Lung microvascular endothelial cell (primary cell): ENCODE data around the gene CDH8. TPM values are rescaled to one million over a fixed set of nuclear protein-coding genes. Genes with fewer than 3 reads are reported as not detected.
"Not testable (repeated sequence)": the region's sequence is repeated elsewhere in the genome, so short reads cannot be mapped to it uniquely, and the experiment has no call there.

Source experiments
- DNase-seq, 2 donors: peaks; one replicate each; pipeline versions ENCODE4 v3.0.0 to v3.0.0-alpha.2; 2010; ENCODE audit warnings: low read depth in 2 of 2
- total RNA-seq: library from RNA; depleted of rRNA; stranded (reverse); fragments of >200 nt; gene quantifications from 2 replicates; pipeline ENCODE4 v1.2.1, GENCODE V29; 2014

CDH8 gene
- total RNA-seq, 1 donor from 2014 or later, result not detected

DNA sequence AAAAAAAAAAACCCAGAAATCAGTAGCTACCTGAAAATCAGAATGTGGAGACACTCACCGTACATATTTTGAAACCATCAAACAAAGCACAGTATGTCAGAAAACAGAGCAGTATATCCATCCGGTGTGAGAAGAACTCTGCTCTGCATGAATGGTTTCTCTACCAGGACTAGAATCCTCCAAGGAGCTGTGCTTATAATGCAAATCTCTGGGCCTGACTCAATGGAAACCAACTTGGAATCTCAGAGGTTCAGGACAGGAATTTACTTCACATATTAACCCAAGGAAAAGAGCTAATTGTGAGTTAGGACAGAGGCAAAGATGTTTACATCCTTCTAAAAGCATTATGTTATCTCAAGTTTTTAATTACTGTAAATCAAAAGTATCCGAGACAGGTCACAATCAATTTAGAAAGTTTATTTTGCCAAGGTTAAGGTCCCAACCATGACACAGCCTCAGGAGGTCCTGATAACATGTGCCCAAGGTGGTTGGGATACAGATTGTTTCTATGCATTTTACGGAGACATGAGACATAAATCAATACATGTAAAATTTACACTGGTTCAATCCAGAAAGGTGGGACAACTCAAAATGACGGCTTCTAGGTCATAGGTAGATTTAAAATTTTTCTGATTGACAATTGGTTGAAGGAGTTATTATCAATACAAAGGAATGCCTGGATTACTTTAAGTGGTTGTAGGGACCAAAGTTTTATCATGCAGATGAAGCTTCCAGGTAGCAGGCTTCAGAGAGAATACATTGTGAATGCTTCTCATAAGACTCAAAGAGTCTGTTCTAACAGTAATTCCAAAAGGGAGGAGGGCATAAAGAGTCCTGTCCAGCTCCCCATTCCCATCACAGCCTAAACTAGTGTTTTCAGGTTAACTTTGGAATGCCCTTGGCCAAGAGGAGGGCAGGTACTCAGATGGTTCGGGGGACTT is 164.1 kb downstream of the CDH8 start:
- DNase-seq, result no peak

- DNase-seq, result no peak
These were observed 173.8 kb downstream of the CDH8 start for GRCh38 chr16:61862221-61863155.

- no peak for DNase-seq
These were observed 177.2 kb downstream of the CDH8 start for GRCh38 chr16:61858988-61859387.

DNA sequence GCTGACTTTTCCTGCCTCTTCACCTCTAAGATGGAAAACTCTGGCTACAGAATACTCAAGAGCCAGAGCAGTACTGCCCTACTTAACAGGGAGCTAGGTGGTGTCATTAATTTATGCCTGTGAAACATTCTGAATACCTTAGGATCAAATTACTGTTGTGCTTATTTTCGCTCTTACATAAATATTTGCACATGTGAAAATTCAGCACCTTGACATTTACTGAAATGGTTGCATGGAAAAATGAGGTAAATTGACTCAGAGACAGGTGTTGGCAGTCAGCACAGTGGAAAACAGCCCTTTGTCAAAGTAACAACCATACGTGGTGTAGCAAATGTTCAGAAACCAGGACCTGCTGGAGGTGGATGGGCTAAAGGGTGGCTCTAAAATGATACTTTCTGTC is 193.6 kb downstream of the CDH8 start:
- no peak for DNase-seq

- no peak for DNase-seq
These were observed 199.3 kb downstream of the CDH8 start for GRCh38 chr16:61836804-61837393.

GRCh38 chr16:61834082-61834481 is 202.2 kb downstream of the CDH8 start:
- DNase-seq, result no peak

DNA sequence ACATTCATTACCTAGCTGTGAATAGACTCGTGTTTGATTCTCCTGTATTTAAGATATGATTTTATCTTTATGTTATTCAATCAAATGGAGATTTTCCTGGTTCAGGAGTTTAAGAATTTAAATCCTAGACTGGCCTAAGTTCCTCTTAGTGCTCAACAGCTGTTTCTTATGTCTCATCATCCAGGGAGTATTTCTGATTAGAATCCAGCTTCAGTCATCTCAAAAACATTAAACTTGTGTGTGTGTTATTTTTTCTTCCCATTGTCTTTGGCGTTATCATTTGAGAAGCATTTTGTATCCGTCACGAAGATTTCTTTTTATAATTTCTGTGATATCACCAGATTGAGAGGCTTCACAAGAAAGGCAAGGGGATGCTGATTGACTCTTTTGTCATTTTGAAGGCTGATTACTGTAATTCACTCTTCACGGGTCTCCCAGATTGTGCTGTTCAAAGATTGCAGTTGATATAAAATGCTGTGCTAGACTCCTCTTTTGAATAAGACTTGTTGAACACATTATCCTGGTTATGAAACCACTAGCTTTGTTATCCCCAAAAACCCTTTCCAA is 204.8 kb downstream of the CDH8 start:
- no peak for DNase-seq

- DNase-seq, result no peak
These were observed 206.6 kb downstream of the CDH8 start for GRCh38 chr16:61829631-61830030.

GRCh38 chr16:61823326-61823725 is 212.9 kb downstream of the CDH8 start:
- DNase-seq, result no peak

GRCh38 chr16:61820820-61821219 is 215.4 kb downstream of the CDH8 start:
- no peak for DNase-seq

DNA sequence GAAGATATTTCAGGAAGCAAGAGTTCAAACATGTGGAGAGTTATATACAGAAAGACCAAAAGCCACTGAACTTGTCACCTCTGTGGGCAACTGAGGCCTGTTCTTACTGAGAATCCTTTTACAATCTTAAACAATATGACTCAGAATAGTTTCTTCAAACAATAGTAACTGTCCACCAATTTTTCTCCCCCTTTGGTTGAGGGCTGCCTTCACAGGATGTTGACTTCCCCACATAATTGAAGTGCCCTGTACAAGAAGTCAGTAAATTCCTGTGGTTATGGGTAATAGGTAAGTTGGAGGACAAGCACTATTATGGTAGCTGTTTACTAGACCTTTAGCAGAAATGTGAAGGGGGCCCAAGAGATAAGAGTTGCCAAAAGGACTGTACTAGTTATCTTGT is 215.8 kb downstream of the CDH8 start:
- no peak for DNase-seq

DNA sequence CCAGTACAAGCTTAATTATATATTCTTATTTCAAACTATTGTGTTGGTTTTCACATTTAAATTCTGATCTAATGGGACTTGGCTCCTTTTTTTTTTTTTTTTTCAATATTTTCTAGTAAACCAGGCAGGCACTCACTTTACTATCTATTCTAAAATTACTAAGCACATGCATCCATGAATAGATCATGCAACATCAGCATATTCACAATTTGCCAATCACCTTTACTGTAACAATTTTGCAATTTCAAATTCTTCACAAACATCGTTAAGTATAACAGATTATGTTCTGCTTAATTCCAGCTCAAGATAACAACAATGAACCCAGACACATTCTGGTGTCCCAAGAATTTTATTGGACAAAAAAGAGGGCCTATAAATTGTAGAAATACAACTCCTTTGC is 217.4 kb downstream of the CDH8 start:
- no peak for DNase-seq

- DNase-seq, result no peak
These were observed 218.5 kb downstream of the CDH8 start for GRCh38 chr16:61817583-61818278.

DNA sequence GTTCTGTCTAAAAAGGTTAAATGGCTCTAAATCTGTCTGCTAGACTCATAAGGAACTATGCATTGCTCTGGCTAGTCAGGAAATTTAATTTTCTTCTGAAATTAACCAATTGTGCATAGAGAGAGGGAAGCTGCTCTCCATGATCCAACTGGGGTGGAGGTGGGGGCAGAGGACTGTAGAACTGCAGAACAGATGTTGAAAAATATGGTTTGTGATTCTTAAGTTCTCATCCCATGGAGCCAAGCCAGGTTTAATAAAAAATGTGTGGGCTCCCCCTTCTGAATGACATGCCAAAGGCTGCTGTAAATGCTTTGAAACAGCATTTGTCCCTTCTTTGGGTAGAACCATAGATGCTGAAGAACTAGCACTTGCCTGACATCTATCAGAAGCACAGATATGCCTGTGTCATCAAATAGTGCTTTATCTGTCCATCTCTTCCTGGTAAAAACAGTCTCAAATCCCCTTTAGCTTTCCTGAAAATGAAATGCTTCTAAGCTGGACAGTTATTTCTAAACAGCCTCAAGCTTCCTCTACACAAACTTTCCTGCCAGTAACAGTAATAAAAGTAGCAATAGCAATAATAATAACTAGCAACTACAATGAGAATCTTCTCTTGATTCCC is 221.4 kb downstream of the CDH8 start:
- DNase-seq, result no peak

DNA sequence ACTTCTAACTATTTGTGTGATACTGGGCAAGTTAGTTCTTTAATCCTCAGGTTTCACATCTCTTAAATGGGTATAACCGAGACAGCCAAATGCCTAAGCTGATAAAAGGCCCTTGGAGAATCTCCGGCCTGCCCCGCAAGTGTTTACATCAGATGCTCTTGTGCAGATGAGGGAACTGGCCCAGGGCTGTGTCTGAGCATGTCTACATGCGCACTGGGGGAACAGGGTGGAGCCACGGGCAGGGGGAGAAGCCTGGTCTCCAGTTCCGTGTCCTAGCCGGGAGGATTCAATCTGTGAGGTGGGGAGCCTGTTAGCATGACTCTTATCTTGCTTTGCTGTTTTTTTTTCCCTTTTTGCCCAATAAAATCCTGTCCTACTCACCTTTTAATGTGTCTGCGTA is 222.9 kb downstream of the CDH8 start:
- DNase-seq, result no peak

DNA sequence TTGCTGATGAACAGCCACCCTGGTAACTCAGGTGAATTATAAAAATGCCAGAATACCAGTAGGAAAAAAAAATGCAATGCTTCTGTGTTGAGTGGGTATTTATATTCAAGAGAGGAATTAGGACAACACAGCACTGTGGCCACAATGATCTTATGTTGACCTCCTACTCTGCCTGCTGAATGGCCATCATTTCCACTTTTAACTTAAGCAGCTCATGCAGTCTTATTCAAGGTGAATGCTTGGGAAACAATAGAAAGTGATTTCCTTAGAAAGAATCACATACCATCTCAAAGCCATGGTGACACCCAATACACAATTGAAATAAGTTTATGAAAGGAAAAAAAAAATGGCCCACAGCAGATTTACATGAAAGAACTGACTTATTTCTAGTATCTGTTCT is 224.0 kb downstream of the CDH8 start:
- no peak for DNase-seq

GRCh38 chr16:61807551-61807950 is 228.7 kb downstream of the CDH8 start:
- DNase-seq, result no peak

DNA sequence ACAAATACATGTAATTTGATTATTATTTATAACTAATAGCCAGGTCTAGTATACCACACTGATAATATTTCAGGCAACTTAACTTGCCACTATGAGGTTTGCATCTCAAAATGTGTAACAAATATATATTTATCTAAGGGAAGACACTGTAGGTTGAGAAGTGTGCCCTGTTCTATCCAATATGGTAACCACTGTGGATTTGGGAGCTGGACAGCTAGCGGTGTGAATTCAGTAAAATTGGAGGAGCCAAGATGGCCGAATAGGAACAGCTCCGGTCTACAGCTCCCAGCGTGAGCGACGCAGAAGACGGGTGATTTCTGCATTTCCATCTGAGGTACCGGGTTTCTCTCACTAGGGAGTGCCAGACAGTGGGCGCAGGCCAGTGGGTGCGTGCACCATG is 235.0 kb downstream of the CDH8 start:
- DNase-seq, result not testable (repeated sequence)

DNA sequence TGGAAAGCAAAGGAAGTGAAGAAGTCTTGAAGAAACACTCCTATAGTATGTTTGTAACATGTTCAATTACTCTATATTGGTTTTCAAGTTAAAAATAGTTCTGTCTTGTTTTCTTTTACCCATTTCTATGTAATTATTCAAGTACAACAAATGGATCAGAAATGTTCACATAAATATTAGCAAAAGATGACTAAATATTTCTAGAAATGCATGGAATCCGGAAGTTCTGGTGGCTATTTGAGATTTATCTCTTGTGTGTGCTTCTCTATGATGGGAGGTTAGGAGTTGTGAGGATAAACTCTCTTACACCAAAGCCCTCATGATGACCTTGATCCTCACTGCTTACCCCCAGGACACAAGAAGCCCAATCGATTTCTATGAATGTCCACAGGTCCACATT is 237.5 kb downstream of the CDH8 start:
- DNase-seq, result no peak

DNA sequence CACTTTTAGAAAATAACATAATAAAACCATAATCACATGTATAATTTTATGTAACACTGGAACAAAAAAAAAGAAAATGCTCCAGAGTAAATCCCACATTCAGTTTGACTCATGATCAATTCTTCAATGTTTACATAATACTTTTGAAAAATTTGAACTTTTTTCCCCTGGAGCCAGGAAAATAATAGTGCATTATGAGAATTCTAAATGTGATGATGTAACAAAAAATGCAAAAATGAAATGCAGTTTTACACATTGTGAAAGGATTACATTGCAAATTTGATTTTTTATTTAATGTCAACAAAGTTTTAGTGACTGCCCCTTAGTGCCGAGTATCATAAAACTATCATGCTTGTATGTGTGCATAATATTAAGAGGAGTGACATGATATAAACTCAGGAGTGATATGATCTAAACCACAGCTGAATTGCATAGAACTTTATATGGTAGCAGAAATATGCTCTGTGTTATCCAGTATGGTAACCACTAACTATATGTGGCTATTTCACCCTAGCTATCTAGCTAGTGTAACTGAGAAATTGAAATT is 238.2 kb downstream of the CDH8 start:
- no peak for DNase-seq
